ENCODE data around the gene PGAM5.

PGAM5 gene

DNA sequence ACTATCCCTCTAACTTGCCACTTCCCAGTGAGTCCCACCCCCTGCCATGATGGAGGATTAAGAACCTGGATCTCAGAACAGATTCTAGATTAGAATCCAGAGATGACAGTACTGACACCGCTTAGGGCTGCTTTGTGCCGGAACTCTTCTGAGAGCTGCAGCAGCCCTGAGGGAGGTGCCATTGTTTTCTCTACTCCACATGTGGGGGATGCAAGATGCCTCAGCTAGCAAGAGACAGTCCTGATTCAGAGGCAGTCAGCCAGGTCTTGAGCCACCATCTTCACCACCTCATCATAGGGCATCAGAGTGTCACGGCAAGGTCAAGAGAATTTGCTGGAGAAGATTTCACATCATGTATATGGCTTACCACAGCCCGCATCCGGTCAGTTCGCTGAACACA is 3.4 kb upstream of the PGAM5 start:
- no peak overlapping the region for H3K4me3 ChIP-seq (ENCODE audit: low read depth, low read length)
- TF ChIP-seq CTCF (IDR thresholded peaks at IDR 0.05; ENCODE audit: low read depth, low read length), result no peak

GRCh38 chr12:132708150-132708549 is 2.5 kb upstream of the PGAM5 start:
- TF ChIP-seq CTCF (IDR thresholded peaks at IDR 0.05; ENCODE audit: low read depth, low read length), result no peak
- H3K4me3 ChIP-seq (ENCODE audit: low read depth, low read length), result no peak overlapping the region

GRCh38 chr12:132710043-132710404 is 618 bp upstream of the PGAM5 start:
- no peak for TF ChIP-seq CTCF (IDR thresholded peaks at IDR 0.05; ENCODE audit: low read depth, low read length)

GRCh38 chr12:132711080-132711843 is 620 bp downstream of the PGAM5 start:
- TF ChIP-seq CTCF (IDR thresholded peaks at IDR 0.05; ENCODE audit: low read depth, low read length), result no peak
- peak overlapping the region; percentile 89 for H3K4me3 ChIP-seq (ENCODE audit: low read depth, low read length)

More at GRCh38 chr12:132710043-132710404, 618 bp upstream of the PGAM5 start:
- H3K4me3 ChIP-seq (ENCODE audit: low read depth, low read length), result peak overlapping the region; percentile 89

GRCh38 chr12:132713123-132713522 is 2.5 kb downstream of the PGAM5 start:
- no peak for TF ChIP-seq CTCF (IDR thresholded peaks at IDR 0.05; ENCODE audit: low read depth, low read length)
- H3K4me3 ChIP-seq (ENCODE audit: low read depth, low read length), result no peak overlapping the region

DNA sequence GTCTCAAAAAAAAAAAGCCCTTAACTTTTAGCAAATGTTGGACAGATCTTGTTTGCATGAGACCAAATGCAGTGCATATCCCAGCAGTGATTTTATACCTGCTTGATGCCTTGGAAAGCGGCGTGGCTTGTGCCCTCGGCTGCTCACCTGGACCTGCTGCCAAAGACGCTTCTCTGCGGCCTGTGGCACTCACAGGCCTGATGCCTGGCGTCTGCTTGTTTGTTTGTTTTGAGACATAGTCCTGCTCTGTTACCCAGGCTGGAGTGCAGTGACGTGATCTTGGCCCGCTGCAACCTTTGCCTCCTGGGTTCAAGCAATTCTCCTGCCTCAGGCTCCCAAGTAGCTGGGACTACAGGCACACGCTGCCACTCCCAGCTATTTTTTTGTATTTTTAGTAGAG is 5.2 kb downstream of the PGAM5 start:
- H3K4me3 ChIP-seq (ENCODE audit: low read depth, low read length), result no peak overlapping the region
- no peak for TF ChIP-seq CTCF (IDR thresholded peaks at IDR 0.05; ENCODE audit: low read depth, low read length)

GRCh38 chr12:132716356-132716755 is 5.7 kb downstream of the PGAM5 start:
- TF ChIP-seq CTCF (IDR thresholded peaks at IDR 0.05; ENCODE audit: low read depth, low read length), result no peak
- H3K4me3 ChIP-seq (ENCODE audit: low read depth, low read length), result no peak overlapping the region

Data from WI38 (cell line).